Lower leg skin (tissue), 4 donors: Measurements from ENCODE around the gene PCDHGA6. TPM values are rescaled to one million over a fixed set of nuclear protein-coding genes. Genes with fewer than 3 reads are reported as not detected.

Experiments used
- DNase-seq, 2 donors: peaks; one replicate each; pipeline ENCODE4 v3.0.0-alpha.2; 2019; ENCODE audit warnings: low spot score in 2 of 2
- H3K4me3 ChIP-seq: fragments of 200-600 bp; sonication (generic); 2 replicates; pipeline ENCODE4 v1.5.1; 2017; ENCODE audit warnings: mild to moderate bottlenecking, low read depth; ENCODE audit not compliant: poor library complexity, severe bottlenecking
- CTCF ChIP-seq, 3 donors: fragments of 450-650 bp; IDR thresholded peaks; one replicate each; pipeline ENCODE4 v1.5.1; 2016; ENCODE audit warnings: antibody characterized with exemption in 3 of 3, mild to moderate bottlenecking in 3 of 3, moderate library complexity in 2 of 3
- POLR2A ChIP-seq, 2 donors: fragments of 450-650 bp; IDR thresholded peaks; one replicate each; pipeline ENCODE4 v1.6.1; 2016 to 2017; ENCODE audit warnings: antibody characterized with exemption in 2 of 2, mild to moderate bottlenecking in 1 of 2, moderate library complexity in 1 of 2
- WGBS, 2 donors: methylation state at CpG; one replicate each; pipeline ENCODE4 v1.1.5; 2018; 5-methylcytosine and 5-hydroxymethylcytosine counted together
- intact Hi-C: fragments of 100-400 bp; cut with DNase I; formaldehyde crosslinking; loops from one replicate; pipeline ENCODE4 v1.15.0; 2023; ENCODE audit warnings: low total_unique reads
- total RNA-seq, 4 donors: library from RNA; depleted of rRNA; stranded (reverse); fragments of >200 nt; gene quantifications; one replicate each; pipeline ENCODE4 v1.1.0, GENCODE V29; 2016

PCDHGA6 gene
- total RNA-seq, 4 donors from 2014 or later, result 2.5 to 3.7 (median 3.6) TPM

- WGBS, 2 donors, result 40 to 49% methylated on average over 11 to 15 of the region's 19 CpGs
- no peak overlapping the region for H3K4me3 ChIP-seq
- intact Hi-C loops, result no loop called here
- no peak for DNase-seq
- TF ChIP-seq CTCF (IDR thresholded peaks at IDR 0.05) (no peak), POLR2A (IDR thresholded peaks at IDR 0.05) (no peak)
Measured at GRCh38 chr5:141356950-141357349, 16.7 kb upstream of the PCDHGA6 start.

GRCh38 chr5:141359790-141360426 is 13.8 kb upstream of the PCDHGA6 start, which contains the start of gene PCDHGB2:
PCDHGB2 (plus strand) TSS chr5:141359994; CDS start chr5:141360136, 142 bp downstream.
- H3K4me3 ChIP-seq, result no peak within 1 kb of the TSS
- WGBS, 2 donors, result 19 to 22% methylated on average over 24 of the region's 24 CpGs
- TF ChIP-seq CTCF (IDR thresholded peaks at IDR 0.05), result no peak
- TF ChIP-seq POLR2A (IDR thresholded peaks at IDR 0.05), result no peak
- intact Hi-C loops, result no loop called here
- DNase-seq, result no peak

GRCh38 chr5:141360685-141361084 is 13.0 kb upstream of the PCDHGA6 start:
- DNase-seq, result no peak
- no peak for TF ChIP-seq CTCF (IDR thresholded peaks at IDR 0.05)
- no peak for TF ChIP-seq POLR2A (IDR thresholded peaks at IDR 0.05)
- intact Hi-C loops, result no loop called here
- no peak overlapping the region for H3K4me3 ChIP-seq
- WGBS, 2 donors, result 31 to 44% methylated on average over 15 of the region's 15 CpGs

GRCh38 chr5:141362719-141363118 is 11.0 kb upstream of the PCDHGA6 start:
- intact Hi-C loops, result no loop called here
- H3K4me3 ChIP-seq, result no peak overlapping the region
- TF ChIP-seq CTCF (IDR thresholded peaks at IDR 0.05) (no peak), POLR2A (IDR thresholded peaks at IDR 0.05) (no peak)
- no peak for DNase-seq

GRCh38 chr5:141363952-141364660 is 9.6 kb upstream of the PCDHGA6 start, which contains the start of gene PCDHGA5:
PCDHGA5 (plus strand) TSS chr5:141364162; CDS start chr5:141364331, 169 bp downstream.
- TF ChIP-seq POLR2A (IDR thresholded peaks at IDR 0.05) (no peak), CTCF (IDR thresholded peaks at IDR 0.05) (no peak)
- peak in 1 of 2 donors; percentile 74 for DNase-seq
- H3K4me3 ChIP-seq, result no peak within 1 kb of the TSS
- WGBS, 2 donors, result 14 to 17% methylated on average over 28 to 34 of the region's 34 CpGs
- intact Hi-C loops, result no loop called here
